Retinal pigment epithelial cell (primary cell): ENCODE data around the gene MSH6.

Experiments
- DNase-seq: peaks from one replicate; pipeline ENCODE4 v3.0.0-alpha.2; 2010; ENCODE audit warnings: low read depth
- H3K4me3 ChIP-seq: 2 replicates; pipeline ENCODE4 v1.5.1; 2011; ENCODE audit warnings: mild to moderate bottlenecking, low read length, control low read depth, moderate library complexity
- CTCF ChIP-seq: conservative IDR thresholded peaks from 2 replicates; pipeline ENCODE4 v1.5.1; 2011; ENCODE audit warnings: low read depth, low read length, control low read depth, inconsistent platforms

MSH6 gene

DNA sequence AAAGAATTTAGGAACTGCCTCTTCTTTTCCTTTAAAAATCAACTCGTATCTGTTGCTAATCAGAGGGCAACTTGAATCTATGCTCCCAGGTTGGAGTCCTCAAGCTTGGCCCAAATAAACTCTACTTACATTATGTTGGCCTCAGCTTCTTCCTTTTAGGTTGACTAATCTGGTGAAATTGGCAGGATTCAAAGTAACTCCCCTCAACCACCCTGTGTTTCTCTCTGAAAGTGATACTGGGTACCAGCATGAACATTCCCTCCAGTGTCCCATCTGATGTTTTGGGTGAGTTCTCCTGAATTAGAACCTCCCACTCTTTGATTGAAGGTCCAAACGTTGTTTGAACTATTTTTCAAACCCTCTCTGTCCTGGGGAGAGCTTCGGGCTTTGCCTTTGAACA lies 41.3 kb upstream of the MSH6 start:
- no peak for TF ChIP-seq CTCF
- no peak overlapping the region for H3K4me3 ChIP-seq
- no peak for DNase-seq

DNA sequence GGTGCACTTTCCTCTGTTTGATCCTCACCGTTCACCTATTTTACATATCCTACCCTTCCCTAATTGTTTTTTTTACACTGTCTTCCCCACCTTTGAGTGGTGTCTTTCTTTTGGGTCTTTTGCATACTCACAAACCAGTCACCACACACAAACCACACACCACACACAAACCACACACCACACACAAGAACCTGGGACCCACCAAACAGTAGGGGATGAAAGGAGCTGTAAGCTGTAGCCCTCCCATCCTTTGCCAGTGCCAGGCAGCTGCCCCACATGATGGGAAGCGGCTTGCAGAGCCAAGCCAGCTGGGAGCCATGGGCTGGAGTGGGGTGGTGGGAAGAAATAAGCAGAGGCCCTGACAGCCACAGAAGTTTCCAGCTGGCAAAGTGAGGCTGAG lies 38.9 kb upstream of the MSH6 start:
- TF ChIP-seq CTCF, result no peak
- no peak overlapping the region for H3K4me3 ChIP-seq
- DNase-seq, result no peak

DNA sequence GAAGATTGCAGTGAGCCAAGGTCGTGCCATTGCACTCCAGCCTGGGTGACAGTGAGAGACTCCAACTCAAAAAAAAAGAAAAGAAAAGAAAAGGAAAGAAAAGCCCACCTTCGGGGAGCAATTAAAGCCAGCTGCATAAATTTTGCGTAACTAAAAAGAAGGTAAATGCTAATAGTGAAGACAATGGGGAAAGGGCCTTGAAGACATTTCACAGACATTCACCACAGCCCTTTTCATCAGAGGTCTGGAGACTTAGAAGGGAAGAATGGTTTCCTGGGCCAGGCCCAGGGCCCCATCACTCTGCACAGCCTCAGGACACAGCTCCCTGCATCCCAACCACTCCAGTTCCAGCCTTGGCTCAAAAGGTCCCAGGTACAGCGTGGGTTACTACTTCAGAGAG lies 35.1 kb upstream of the MSH6 start:
- DNase-seq, result no peak
- no peak for TF ChIP-seq CTCF
- no peak overlapping the region for H3K4me3 ChIP-seq

- no peak for TF ChIP-seq CTCF
- no peak overlapping the region for H3K4me3 ChIP-seq
- DNase-seq, result peak; percentile 21
Measured at GRCh38 chr2:47751856-47752414, 31.0 kb upstream of the MSH6 start.

GRCh38 chr2:47767497-47767844 lies 15.5 kb upstream of the MSH6 start:
- no peak for TF ChIP-seq CTCF
- DNase-seq, result no peak
- no peak overlapping the region for H3K4me3 ChIP-seq

DNA sequence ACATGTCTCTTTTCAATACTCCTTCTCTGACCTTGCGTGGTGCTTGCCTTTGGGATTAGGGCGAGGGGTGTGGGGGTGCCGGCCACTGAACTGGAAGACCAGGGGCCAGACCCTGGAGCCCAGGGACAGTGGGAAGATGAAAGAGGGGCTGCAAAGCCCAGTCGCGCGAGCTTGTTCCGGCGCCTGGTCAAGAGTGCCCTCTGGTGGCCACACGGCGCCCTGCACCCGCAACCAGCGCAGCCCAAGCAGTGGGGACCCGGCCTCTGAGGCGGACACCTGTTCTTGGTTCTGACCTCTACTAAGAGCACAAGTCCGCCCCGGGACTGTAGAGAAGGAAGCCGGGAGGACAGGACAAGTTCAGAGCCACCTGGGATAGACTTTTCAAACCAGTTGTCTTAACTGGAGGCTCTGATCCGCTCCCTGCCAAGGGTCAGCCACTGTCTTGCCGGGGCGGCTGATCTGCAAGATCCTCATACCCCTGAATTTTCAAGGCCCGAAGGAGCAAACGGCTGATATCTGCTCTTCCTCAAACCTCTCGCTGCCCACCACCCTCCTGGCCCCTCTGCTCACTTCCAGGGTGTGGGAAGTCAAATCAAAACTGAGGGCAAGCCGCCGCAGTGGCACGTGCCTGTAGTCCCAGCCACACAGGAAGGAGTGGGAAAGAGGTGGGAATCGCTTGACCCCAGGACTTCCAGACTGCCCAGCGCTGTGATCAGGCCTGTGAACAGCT lies 14.9 kb upstream of the MSH6 start:
- DNase-seq, result no peak
- peak; percentile 97 for TF ChIP-seq CTCF
- no peak overlapping the region for H3K4me3 ChIP-seq

- TF ChIP-seq CTCF, result no peak
- no peak overlapping the region for H3K4me3 ChIP-seq
- DNase-seq, result no peak
Measured at GRCh38 chr2:47769318-47769717, 13.6 kb upstream of the MSH6 start.
